ENCODE results near the gene ABCG4.

DNA sequence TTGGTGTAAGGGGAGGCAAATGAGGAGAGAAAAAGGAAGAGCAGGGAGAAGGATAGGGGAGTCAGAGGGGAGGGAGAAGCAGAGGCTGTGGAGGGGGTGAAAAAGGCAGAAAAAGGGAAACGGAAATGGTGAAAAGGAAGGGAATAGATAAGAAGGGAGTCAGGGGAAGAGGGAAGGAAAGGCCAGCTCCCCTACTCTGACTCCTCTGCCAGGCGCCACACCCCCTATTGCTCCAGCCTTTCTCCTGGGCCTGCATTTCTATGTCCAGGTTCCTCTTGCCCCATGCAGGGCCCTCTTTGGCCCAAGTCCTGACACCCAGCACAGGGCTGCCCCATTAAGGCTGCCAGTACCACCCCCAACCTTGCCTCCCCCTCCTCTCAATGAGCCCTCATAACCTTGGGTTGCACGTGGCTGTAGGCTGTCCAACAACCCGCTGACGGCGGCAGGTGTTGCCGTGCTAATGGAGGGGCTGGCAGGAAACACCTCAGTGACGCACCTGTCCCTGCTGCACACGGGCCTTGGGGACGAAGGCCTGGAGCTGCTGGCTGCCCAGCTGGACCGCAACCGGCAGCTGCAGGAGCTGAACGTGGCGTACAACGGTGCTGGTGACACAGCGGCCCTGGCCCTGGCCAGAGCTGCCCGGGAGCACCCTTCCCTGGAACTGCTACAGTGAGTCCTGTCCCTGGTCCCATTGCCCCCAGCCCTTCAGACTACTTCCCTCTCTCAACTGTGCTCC lies 33.0 kb downstream of the ABCG4 start:
- TF ChIP-seq, protein P1, sequence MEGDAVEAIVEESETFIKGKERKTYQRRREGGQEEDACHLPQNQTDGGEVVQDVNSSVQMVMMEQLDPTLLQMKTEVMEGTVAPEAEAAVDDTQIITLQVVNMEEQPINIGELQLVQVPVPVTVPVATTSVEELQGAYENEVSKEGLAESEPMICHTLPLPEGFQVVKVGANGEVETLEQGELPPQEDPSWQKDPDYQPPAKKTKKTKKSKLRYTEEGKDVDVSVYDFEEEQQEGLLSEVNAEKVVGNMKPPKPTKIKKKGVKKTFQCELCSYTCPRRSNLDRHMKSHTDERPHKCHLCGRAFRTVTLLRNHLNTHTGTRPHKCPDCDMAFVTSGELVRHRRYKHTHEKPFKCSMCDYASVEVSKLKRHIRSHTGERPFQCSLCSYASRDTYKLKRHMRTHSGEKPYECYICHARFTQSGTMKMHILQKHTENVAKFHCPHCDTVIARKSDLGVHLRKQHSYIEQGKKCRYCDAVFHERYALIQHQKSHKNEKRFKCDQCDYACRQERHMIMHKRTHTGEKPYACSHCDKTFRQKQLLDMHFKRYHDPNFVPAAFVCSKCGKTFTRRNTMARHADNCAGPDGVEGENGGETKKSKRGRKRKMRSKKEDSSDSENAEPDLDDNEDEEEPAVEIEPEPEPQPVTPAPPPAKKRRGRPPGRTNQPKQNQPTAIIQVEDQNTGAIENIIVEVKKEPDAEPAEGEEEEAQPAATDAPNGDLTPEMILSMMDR (IDR thresholded peaks at IDR 0.05; ENCODE audit: low read depth, low read length, poor library complexity, severe bottlenecking): no peak
- TF ChIP-seq EZH2phosphoT487 (IDR thresholded peaks at IDR 0.05; ENCODE audit: borderline replicate concordance, low read length): no peak

Data from DOHH2 (cell line).